ENCODE results near the gene CCDC60. TPM values are rescaled to one million over a fixed set of nuclear protein-coding genes. Genes with fewer than 3 reads are reported as not detected.

Gene CCDC60
- total RNA-seq, 1 donor from 2014 or later: not detected

DNA sequence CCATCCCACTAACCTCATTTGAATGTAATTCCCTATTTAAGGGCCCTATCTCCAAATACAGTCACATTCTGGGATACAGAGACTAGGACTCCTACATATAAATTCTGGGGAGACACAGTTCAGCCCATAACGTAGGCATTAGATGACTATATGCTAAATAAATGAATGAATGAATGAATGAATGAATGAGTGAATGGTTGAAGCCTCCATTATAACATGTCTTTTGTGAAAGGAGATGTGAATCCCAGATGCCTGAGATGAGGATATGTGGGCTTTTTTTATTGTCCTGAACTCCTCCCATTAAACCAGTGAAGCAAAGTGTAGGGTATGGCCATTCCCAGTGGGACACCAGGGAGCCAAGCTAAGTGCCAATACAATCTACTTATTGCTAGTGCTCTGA is 238.6 kb downstream of the CCDC60 start:
- DNase-seq (ENCODE audit: low spot score): no peak
- H3K27me3 Mint-ChIP-seq (ENCODE audit: low read depth): peaks cover 6% of the 10 kb centered on the region
- H3K4me3 Mint-ChIP-seq (ENCODE audit: unreplicated experiment): no peak overlapping the region

GRCh38 chr12:119574255-119574654 is 239.7 kb downstream of the CCDC60 start:
- no peaks in the 10 kb centered on the region for H3K4me1 Mint-ChIP-seq (ENCODE audit: low read depth)
- no peak overlapping the region for H3K27ac Mint-ChIP-seq (ENCODE audit: unreplicated experiment)
- H3K36me3 Mint-ChIP-seq (ENCODE audit: low read depth): no peaks in the 10 kb centered on the region
- peaks cover 6% of the 10 kb centered on the region for H3K27me3 Mint-ChIP-seq (ENCODE audit: low read depth)
- DNase-seq (ENCODE audit: low spot score): no peak
- no peak overlapping the region for H3K4me3 Mint-ChIP-seq (ENCODE audit: unreplicated experiment)
- no peaks in the 10 kb centered on the region for H3K9me3 Mint-ChIP-seq (ENCODE audit: low read depth)
- TF ChIP-seq CTCF (IDR thresholded peaks at IDR 0.05): no peak

More for the DNA sequence above, 238.6 kb downstream of the CCDC60 start:
- Mint-ChIP-seq H3K4me1 (ENCODE audit: low read depth) (no peaks in the 10 kb centered on the region), H3K36me3 (ENCODE audit: low read depth) (no peaks in the 10 kb centered on the region), H3K9me3 (ENCODE audit: low read depth) (no peaks in the 10 kb centered on the region), H3K27ac (ENCODE audit: unreplicated experiment) (no peak overlapping the region)
- no peak for TF ChIP-seq CTCF (IDR thresholded peaks at IDR 0.05)

DNA sequence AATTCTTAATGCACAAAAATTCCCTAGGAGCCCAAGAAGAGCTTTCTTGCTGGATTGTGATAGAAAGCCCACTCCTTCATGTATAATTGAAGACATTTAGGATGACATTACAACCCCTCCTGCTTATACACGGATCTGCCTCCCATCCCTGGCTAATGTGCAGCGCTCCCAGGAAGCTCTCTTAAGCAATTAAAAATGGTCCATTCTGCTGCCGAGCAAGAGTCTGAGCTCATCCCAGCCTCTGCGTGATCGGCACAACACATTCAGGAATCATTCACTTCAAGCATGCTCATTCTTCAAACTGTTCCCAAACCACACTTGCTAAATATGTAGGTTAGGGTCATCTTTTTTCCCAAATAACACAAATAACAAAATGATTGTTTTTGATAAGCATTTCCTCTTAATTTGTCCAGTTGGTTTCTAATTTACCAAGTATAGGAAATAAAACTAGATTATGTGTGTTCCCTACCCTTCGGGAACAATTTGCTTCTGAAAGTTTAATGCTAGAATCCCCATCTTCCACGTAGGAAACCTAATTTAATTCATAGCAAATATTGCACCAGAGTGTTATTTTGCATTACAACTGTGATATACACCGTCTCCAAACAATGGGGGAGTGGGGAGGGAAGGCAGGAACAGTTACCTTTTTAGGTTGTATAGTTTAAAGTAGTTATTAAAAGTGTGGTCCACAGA is 241.7 kb downstream of the CCDC60 start:
- Mint-ChIP-seq H3K36me3 (ENCODE audit: low read depth) (no peaks in the 10 kb centered on the region), H3K9me3 (ENCODE audit: low read depth) (no peaks in the 10 kb centered on the region), H3K27me3 (ENCODE audit: low read depth) (peaks cover 6% of the 10 kb centered on the region), H3K27ac (ENCODE audit: unreplicated experiment) (no peak overlapping the region), H3K4me3 (ENCODE audit: unreplicated experiment) (no peak overlapping the region), H3K4me1 (ENCODE audit: low read depth) (no peaks in the 10 kb centered on the region)
- no peak for TF ChIP-seq CTCF (IDR thresholded peaks at IDR 0.05)
- no peak for DNase-seq (ENCODE audit: low spot score)

- no peak for TF ChIP-seq CTCF (IDR thresholded peaks at IDR 0.05)
- Mint-ChIP-seq H3K36me3 (ENCODE audit: low read depth) (no peaks in the 10 kb centered on the region), H3K4me3 (ENCODE audit: unreplicated experiment) (no peak overlapping the region), H3K27ac (ENCODE audit: unreplicated experiment) (no peak overlapping the region), H3K27me3 (ENCODE audit: low read depth) (peaks cover 6% of the 10 kb centered on the region), H3K4me1 (ENCODE audit: low read depth) (no peaks in the 10 kb centered on the region), H3K9me3 (ENCODE audit: low read depth) (no peaks in the 10 kb centered on the region)
- DNase-seq (ENCODE audit: low spot score): no peak
These were observed 242.4 kb downstream of the CCDC60 start for GRCh38 chr12:119576915-119577314.

GRCh38 chr12:119578112-119578511 is 243.6 kb downstream of the CCDC60 start:
- no peak for TF ChIP-seq CTCF (IDR thresholded peaks at IDR 0.05)
- no peaks in the 10 kb centered on the region for H3K36me3 Mint-ChIP-seq (ENCODE audit: low read depth)
- no peaks in the 10 kb centered on the region for H3K4me1 Mint-ChIP-seq (ENCODE audit: low read depth)
- H3K27ac Mint-ChIP-seq (ENCODE audit: unreplicated experiment): no peak overlapping the region
- no peak overlapping the region for H3K4me3 Mint-ChIP-seq (ENCODE audit: unreplicated experiment)
- peaks cover 6% of the 10 kb centered on the region for H3K27me3 Mint-ChIP-seq (ENCODE audit: low read depth)
- no peak for DNase-seq (ENCODE audit: low spot score)
- H3K9me3 Mint-ChIP-seq (ENCODE audit: low read depth): no peaks in the 10 kb centered on the region
